Kidney (tissue), 14 donors: Measurements from ENCODE around the gene SDK1. TPM values are rescaled to one million over a fixed set of nuclear protein-coding genes. Genes with fewer than 3 reads are reported as not detected.

Experiments
- DNase-seq, 5 donors: peaks; one replicate each; pipeline ENCODE4 v3.0.0-alpha.2; 2013 to 2020
- FAIRE-seq: peaks from 2 replicates; lab custom pipeline; 2012; peaks lifted over from hg19 to GRCh38; lab: Jason Lieb, UNC
- H3K27ac ChIP-seq, 2 donors: one replicate each; pipeline ENCODE4 v1.7.0; 2013; ENCODE audit warnings: low read depth in 2 of 2, low read length in 2 of 2, inconsistent platforms in 1 of 2
- H3K27me3 ChIP-seq: one replicate; pipeline ENCODE4 v1.7.1; 2013; ENCODE audit warnings: low read length, inconsistent platforms; ENCODE audit not compliant: control insufficient read depth, insufficient read depth
- H3K36me3 ChIP-seq, 3 donors: one replicate each; pipeline versions ENCODE4 v1.7.0 to v1.7.1; 2013; ENCODE audit warnings: low read length in 3 of 3, control low read depth in 1 of 3, inconsistent platforms in 1 of 3; ENCODE audit not compliant: insufficient read depth in 3 of 3, control insufficient read depth in 2 of 3
- H3K4me1 ChIP-seq, 3 donors: one replicate each; pipeline versions ENCODE4 v1.7.0 to v1.7.1; 2013; ENCODE audit warnings: low read length in 3 of 3, inconsistent platforms in 1 of 3, low read depth in 1 of 3; ENCODE audit not compliant: control insufficient read depth in 2 of 3, insufficient read depth in 2 of 3
- H3K4me3 ChIP-seq, 3 donors: one replicate each; pipeline versions ENCODE4 v1.7.0 to v1.8.1; 2013; ENCODE audit warnings: low read length in 3 of 3, control low read depth in 1 of 3, inconsistent platforms in 1 of 3
- H3K9ac ChIP-seq, 3 donors: one replicate each; pipeline versions ENCODE4 v1.7.0 to v1.7.1; 2013; ENCODE audit warnings: low read length in 3 of 3, control low read depth in 1 of 3, inconsistent platforms in 1 of 3
- H3K9me3 ChIP-seq, 3 donors: one replicate each; pipeline versions ENCODE4 v1.7.0 to v1.7.1; 2013; ENCODE audit warnings: low read length in 3 of 3, control low read depth in 1 of 3, inconsistent platforms in 1 of 3; ENCODE audit not compliant: control insufficient read depth in 2 of 3, insufficient read depth in 1 of 3
- CTCF ChIP-seq: IDR thresholded peaks from 3 replicates; pipeline ENCODE4 v1.5.1; 2012; ENCODE audit warnings: mild to moderate bottlenecking, moderate library complexity, borderline replicate concordance; ENCODE audit not compliant: insufficient read depth; ENCODE audit errors: extremely low read depth
- intact Hi-C: fragments of 100-400 bp; cut with DNase I; formaldehyde crosslinking; loops from one replicate; pipeline ENCODE4 v1.11.1; 2022
- polyA plus RNA-seq: library from polyadenylated mRNA; stranded (reverse); fragments of 350-450 nt; fragmentation: Illumina TruSeq; extraction: RNeasy Lipid Tissue Mini Kit (QIAGEN cat#74804); gene quantifications from one replicate; pipeline ENCODE4 v1.2.3, GENCODE V29; 2014; ENCODE audit warnings: low read depth, low replicate concordance; ENCODE audit not compliant: insufficient read depth
- total RNA-seq: library from RNA; stranded (reverse); fragmentation: NEBNext Ultra II Directional; extraction: Animal tissue kit (Norgen Biotek cat#: 25700); gene quantifications from one replicate; pipeline ENCODE4 v1.2.1, GENCODE V29; 2021
- donor health status: control.
- donor health status: control.
- donor health status: control.
- donor health status: control.
- donor health status: control.
- donor health status: DM: yes; HTN: yes; CAD: no.
- donor health status: Normal renal cell carcinoma (clear cell type).

SDK1 gene
- total and polyA plus RNA-seq, 2 donors from 2014 or later: 2.0 to 38.3 TPM

DNA sequence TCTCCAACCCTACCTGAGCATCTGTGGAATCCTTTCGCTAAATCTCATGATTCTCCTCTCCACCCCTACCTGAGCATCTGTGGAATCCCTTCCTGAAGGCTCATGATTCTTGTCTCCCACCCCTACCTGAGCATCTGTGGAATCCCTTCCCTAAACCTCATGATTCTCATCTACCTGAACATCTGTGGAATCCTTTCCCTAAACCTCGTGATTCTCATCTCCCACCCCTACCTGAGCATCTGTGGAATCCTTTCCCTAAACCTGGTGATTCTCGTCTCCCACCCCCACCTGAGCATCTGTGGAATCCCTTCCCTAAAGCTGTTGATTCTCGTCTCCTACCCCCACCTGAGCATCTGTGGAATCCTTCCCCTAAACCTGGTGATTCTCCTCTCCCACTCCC, 342.0 kb downstream of the SDK1 start:
- Histone ChIP-seq H3K4me1 (no peaks in the 10 kb centered on the region), H3K9me3 (no peaks in the 10 kb centered on the region), H3K27me3 (no peaks in the 10 kb centered on the region), H3K27ac (no peak overlapping the region), H3K9ac (no peak overlapping the region), H3K36me3 (no peaks in the 10 kb centered on the region), H3K4me3 (no peak overlapping the region)
- FAIRE-seq (no peak), DNase-seq (no peak)
- TF ChIP-seq CTCF: no peak
- intact Hi-C loops: no loop called here

DNA sequence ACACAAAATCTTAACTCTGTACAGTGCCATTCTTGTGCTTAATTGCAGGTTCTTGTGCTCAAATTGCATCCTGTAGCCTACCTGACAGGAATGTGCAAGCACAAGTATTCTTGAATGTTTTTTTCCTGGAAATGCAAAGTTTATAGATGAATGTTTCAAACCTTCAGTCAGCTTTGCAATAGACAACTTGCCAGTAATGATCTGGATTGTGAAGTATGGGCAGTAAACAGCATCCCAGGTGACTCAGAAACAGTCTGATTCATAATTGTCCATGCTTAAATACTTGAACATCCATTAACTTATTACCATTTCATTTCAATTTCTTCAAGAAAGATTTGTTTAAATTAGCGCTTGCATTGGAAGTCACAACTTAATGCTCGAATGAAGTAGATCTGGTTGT, 347.2 kb downstream of the SDK1 start:
- no peak overlapping the region for H3K9ac ChIP-seq
- no peak for TF ChIP-seq CTCF
- DNase-seq (no peak), FAIRE-seq (no peak)
- H3K4me3 ChIP-seq: no peak overlapping the region
- no peaks in the 10 kb centered on the region for H3K9me3 ChIP-seq
- intact Hi-C loops: no loop called here
- no peak overlapping the region for H3K27ac ChIP-seq
- H3K27me3 ChIP-seq: no peaks in the 10 kb centered on the region
- no peaks in the 10 kb centered on the region for H3K36me3 ChIP-seq
- H3K4me1 ChIP-seq: no peaks in the 10 kb centered on the region

- intact Hi-C loops: no loop called here
Observed at GRCh38 chr7:3649250-3649649, 348.2 kb downstream of the SDK1 start.

More at GRCh38 chr7:3649250-3649649, 348.2 kb downstream of the SDK1 start:
- Histone ChIP-seq H3K9ac (no peak overlapping the region), H3K27me3 (no peaks in the 10 kb centered on the region), H3K4me3 (no peak overlapping the region), H3K36me3 (no peaks in the 10 kb centered on the region), H3K27ac (no peak overlapping the region), H3K9me3 (no peaks in the 10 kb centered on the region), H3K4me1 (no peaks in the 10 kb centered on the region)
- DNase-seq (no peak), FAIRE-seq (no peak)
- no peak for TF ChIP-seq CTCF
